ENCODE data around the gene RP2. TPM values are rescaled to one million over a fixed set of nuclear protein-coding genes. Genes with fewer than 3 reads are reported as not detected.

The RP2 gene
- total RNA-seq, 1 donor from 2014 or later: 6.6 TPM

GRCh38 chrX:46837558-46838485 lies 979 bp downstream of the RP2 start:
- Histone ChIP-seq H3K4me3 (peak overlapping the region; percentile 69 to 75), H3K4me1 (peaks cover 0 to 8% of the 10 kb centered on the region in 2 donors), H3K36me3 (no peaks in the 10 kb centered on the region), H3K27me3 (no peaks in the 10 kb centered on the region), H3K9me3 (no peaks in the 10 kb centered on the region), H3K27ac (peak overlapping the region; percentile 79 to 88)
- TF ChIP-seq CTCF (IDR thresholded peaks at IDR 0.05): no peak
- intact Hi-C loops (cut with DNase I): loop anchor here (2.0 to 5.0 kb wide), 3 partner anchors 75 to 294 kb away; partner anchors contain the start of genes JADE3 and SLC9A7
- no peak for DNase-seq (ENCODE audit: low spot score in 2 of 2)

- no peaks in the 10 kb centered on the region for H3K36me3 ChIP-seq
- H3K27me3 ChIP-seq: no peaks in the 10 kb centered on the region
- intact Hi-C loops (cut with DNase I): loop anchor here (5.0 kb wide), 1 partner anchor 294 kb away; no protein-coding TSS in a partner anchor
- peaks cover 0 to 8% of the 10 kb centered on the region in 2 donors for H3K4me1 ChIP-seq
- peak overlapping the region in 1 of 2 donors; percentile 88 for H3K27ac ChIP-seq
- H3K9me3 ChIP-seq: no peaks in the 10 kb centered on the region
- no peak for DNase-seq (ENCODE audit: low spot score in 2 of 2)
- H3K4me3 ChIP-seq: peak overlapping the region; percentile 69 to 75
- TF ChIP-seq CTCF (IDR thresholded peaks at IDR 0.05): no peak
Observed at GRCh38 chrX:46838486-46838870, 1.6 kb downstream of the RP2 start.

GRCh38 chrX:46838974-46839480 lies 2.2 kb downstream of the RP2 start:
- TF ChIP-seq CTCF (IDR thresholded peaks at IDR 0.05): no peak
- DNase-seq (ENCODE audit: low spot score in 2 of 2): no peak
- H3K9me3 ChIP-seq: no peaks in the 10 kb centered on the region
- H3K36me3 ChIP-seq: no peaks in the 10 kb centered on the region
- intact Hi-C loops (cut with DNase I): loop anchor here (5.0 kb wide), 1 partner anchor 293 kb away; no protein-coding TSS in a partner anchor
- H3K27me3 ChIP-seq: no peaks in the 10 kb centered on the region
- peaks cover 0 to 8% of the 10 kb centered on the region in 2 donors for H3K4me1 ChIP-seq
- no peak overlapping the region for H3K27ac ChIP-seq
- H3K4me3 ChIP-seq: no peak overlapping the region

- intact Hi-C loops (cut with DNase I): no loop called here
Observed at GRCh38 chrX:46840946-46841345, 4.1 kb downstream of the RP2 start.

GRCh38 chrX:46841346-46841745 lies 4.5 kb downstream of the RP2 start:
- peaks cover 0 to 8% of the 10 kb centered on the region in 2 donors for H3K4me1 ChIP-seq
- intact Hi-C loops (cut with DNase I): no loop called here
- no peak for DNase-seq (ENCODE audit: low spot score in 2 of 2)
- no peak for TF ChIP-seq CTCF (IDR thresholded peaks at IDR 0.05)
- H3K9me3 ChIP-seq: no peaks in the 10 kb centered on the region
- no peak overlapping the region for H3K27ac ChIP-seq
- no peak overlapping the region for H3K4me3 ChIP-seq
- H3K27me3 ChIP-seq: no peaks in the 10 kb centered on the region
- H3K36me3 ChIP-seq: no peaks in the 10 kb centered on the region

More at GRCh38 chrX:46840946-46841345, 4.1 kb downstream of the RP2 start:
- no peak for DNase-seq (ENCODE audit: low spot score in 2 of 2)
- TF ChIP-seq CTCF (IDR thresholded peaks at IDR 0.05): no peak
- no peaks in the 10 kb centered on the region for H3K36me3 ChIP-seq
- no peaks in the 10 kb centered on the region for H3K9me3 ChIP-seq
- peaks cover 0 to 8% of the 10 kb centered on the region in 2 donors for H3K4me1 ChIP-seq
- H3K4me3 ChIP-seq: no peak overlapping the region
- no peaks in the 10 kb centered on the region for H3K27me3 ChIP-seq
- H3K27ac ChIP-seq: no peak overlapping the region
